ENCODE data around the gene CTXND1.
A peak's percentile ranks its signal among the peaks of the same experiment; 100 is the strongest.

CTXND1 gene

DNA sequence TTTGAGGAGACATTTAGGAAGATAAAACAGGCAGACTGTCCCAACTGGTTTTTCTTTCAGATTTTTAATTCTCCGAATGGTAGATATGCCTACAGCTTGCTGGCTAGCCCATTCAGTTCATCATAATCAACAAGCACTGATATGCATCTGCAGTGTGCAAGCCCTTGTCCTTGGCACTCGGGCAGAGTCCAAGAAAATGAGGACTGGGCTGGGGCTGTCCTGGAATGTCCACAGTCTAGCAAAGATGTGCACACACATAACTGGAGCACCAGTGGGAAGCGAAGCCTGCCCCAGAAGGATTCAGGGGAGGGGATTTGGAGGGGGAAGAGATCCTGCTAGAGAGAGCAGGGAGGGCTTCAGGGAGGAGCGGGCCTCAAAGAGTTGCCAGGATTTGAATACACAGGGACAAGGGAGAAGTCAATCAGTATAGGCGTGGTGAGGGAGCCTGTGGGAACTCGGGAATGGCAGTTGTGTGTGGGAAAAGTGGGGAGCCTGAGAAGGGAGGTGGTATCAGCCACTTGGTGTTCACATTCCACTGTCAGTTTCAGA lies 90.5 kb downstream of the CTXND1 start:
- no peak for DNase-seq (ENCODE audit: low read depth in 1 of 2, low spot score in 1 of 2)
- Histone ChIP-seq H3K27me3 (ENCODE audit: insufficient read depth, poor library complexity, severe bottlenecking) (no peaks in the 10 kb centered on the region), H3K27ac (replicated peaks) (peak overlapping the region; percentile 86), H3K4me3 (replicated peaks; ENCODE audit: insufficient read depth, low read length) (no peak overlapping the region)
- TF ChIP-seq POLR2AphosphoS5 (IDR thresholded peaks at IDR 0.05; ENCODE audit: low read depth), result no peak
- no peak for TF ChIP-seq SPI1 (IDR thresholded peaks at IDR 0.05; ENCODE audit: borderline replicate concordance, low read depth)
- TF ChIP-seq GABPA (IDR thresholded peaks at IDR 0.05; ENCODE audit: low read depth), result no peak
- no peak for TF ChIP-seq CTCF (IDR thresholded peaks at IDR 0.05; ENCODE audit: insufficient read depth, low read length)
- TF ChIP-seq, protein P1, sequence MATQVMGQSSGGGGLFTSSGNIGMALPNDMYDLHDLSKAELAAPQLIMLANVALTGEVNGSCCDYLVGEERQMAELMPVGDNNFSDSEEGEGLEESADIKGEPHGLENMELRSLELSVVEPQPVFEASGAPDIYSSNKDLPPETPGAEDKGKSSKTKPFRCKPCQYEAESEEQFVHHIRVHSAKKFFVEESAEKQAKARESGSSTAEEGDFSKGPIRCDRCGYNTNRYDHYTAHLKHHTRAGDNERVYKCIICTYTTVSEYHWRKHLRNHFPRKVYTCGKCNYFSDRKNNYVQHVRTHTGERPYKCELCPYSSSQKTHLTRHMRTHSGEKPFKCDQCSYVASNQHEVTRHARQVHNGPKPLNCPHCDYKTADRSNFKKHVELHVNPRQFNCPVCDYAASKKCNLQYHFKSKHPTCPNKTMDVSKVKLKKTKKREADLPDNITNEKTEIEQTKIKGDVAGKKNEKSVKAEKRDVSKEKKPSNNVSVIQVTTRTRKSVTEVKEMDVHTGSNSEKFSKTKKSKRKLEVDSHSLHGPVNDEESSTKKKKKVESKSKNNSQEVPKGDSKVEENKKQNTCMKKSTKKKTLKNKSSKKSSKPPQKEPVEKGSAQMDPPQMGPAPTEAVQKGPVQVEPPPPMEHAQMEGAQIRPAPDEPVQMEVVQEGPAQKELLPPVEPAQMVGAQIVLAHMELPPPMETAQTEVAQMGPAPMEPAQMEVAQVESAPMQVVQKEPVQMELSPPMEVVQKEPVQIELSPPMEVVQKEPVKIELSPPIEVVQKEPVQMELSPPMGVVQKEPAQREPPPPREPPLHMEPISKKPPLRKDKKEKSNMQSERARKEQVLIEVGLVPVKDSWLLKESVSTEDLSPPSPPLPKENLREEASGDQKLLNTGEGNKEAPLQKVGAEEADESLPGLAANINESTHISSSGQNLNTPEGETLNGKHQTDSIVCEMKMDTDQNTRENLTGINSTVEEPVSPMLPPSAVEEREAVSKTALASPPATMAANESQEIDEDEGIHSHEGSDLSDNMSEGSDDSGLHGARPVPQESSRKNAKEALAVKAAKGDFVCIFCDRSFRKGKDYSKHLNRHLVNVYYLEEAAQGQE (IDR thresholded peaks at IDR 0.05; ENCODE audit: insufficient replicate concordance, low read depth), result no peak

GRCh38 chr15:80160570-80161156 lies 91.3 kb downstream of the CTXND1 start:
- TF ChIP-seq CTCF (IDR thresholded peaks at IDR 0.05; ENCODE audit: insufficient read depth, low read length) (no peak), GABPA (IDR thresholded peaks at IDR 0.05; ENCODE audit: low read depth) (no peak), SPI1 (IDR thresholded peaks at IDR 0.05; ENCODE audit: borderline replicate concordance, low read depth) (no peak; the same call in 1 of the 2 replicates), POLR2AphosphoS5 (IDR thresholded peaks at IDR 0.05; ENCODE audit: low read depth) (peak; percentile 83)
- TF ChIP-seq, protein P1 (IDR thresholded peaks at IDR 0.05; ENCODE audit: insufficient replicate concordance, low read depth), result no peak
- peak; percentile 79 to 97 for DNase-seq (ENCODE audit: low read depth in 1 of 2, low spot score in 1 of 2)
- Histone ChIP-seq H3K27ac (replicated peaks) (peak overlapping the region; percentile 86), H3K27me3 (ENCODE audit: insufficient read depth, poor library complexity, severe bottlenecking) (no peaks in the 10 kb centered on the region), H3K4me3 (replicated peaks; ENCODE audit: insufficient read depth, low read length) (no peak overlapping the region)

GRCh38 chr15:80159811-80160569 lies 92.0 kb downstream of the CTXND1 start:
- no peaks in the 10 kb centered on the region for H3K27me3 ChIP-seq (ENCODE audit: insufficient read depth, poor library complexity, severe bottlenecking)
- peak overlapping the region; percentile 86 for H3K27ac ChIP-seq (replicated peaks)
- H3K4me3 ChIP-seq (replicated peaks; ENCODE audit: insufficient read depth, low read length), result no peak overlapping the region
- DNase-seq (ENCODE audit: low read depth in 1 of 2, low spot score in 1 of 2), result no peak
- TF ChIP-seq GABPA (IDR thresholded peaks at IDR 0.05; ENCODE audit: low read depth) (no peak), SPI1 (IDR thresholded peaks at IDR 0.05; ENCODE audit: borderline replicate concordance, low read depth) (no peak), POLR2AphosphoS5 (IDR thresholded peaks at IDR 0.05; ENCODE audit: low read depth) (no peak), CTCF (IDR thresholded peaks at IDR 0.05; ENCODE audit: insufficient read depth, low read length) (no peak)
- TF ChIP-seq, protein P1 (IDR thresholded peaks at IDR 0.05; ENCODE audit: insufficient replicate concordance, low read depth), result no peak

Data from HL-60 (cell line).